Stimulated activated CD8-positive, alpha-beta memory T cell treated with anti-CD3 and anti-CD28 coated beads, Interleukin-7, amount 100 ng/mL, for 4 hours (primary cell): ENCODE results near the gene AQP2.
"Not testable (repeated sequence)": the region's sequence is repeated elsewhere in the genome, so short reads cannot be mapped to it uniquely, and the experiment has no call there.

Experiments used
- DNase-seq, 2 donors: peaks; one replicate each; pipeline ENCODE4 v3.0.0-alpha.2; 2020; ENCODE audit warnings: low read depth in 2 of 2

The AQP2 gene

DNA sequence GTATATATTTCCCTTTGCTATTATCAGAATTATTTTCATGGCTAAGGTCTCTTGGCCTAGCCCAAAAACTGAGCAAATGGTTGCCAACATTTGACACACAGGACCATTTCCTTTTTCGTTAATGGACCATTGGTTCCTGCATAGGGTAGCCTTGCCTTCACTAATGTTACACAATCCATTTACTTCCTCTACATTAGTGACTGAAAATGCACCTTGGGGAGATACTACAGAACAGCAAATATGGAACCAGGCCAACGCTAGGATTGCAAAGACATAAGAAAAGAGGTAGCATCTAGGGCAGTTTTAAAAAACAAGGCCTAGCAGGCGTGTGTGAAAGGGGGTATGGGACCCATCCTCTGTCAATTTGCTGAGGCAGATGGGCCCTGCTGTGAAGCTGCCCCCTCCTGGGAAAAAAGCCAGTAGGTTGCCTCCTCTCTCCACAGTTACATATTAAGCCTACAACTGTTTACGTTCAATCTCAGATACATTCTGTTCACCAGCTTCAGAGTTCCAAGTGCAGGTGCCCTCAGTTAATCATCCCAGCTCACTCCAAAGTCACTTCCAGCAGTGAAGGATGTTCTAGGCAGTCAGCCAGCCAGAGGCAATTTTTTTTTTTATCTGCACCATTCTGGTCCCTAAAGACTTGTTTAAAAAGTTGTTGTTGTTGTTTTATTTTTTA, 37.2 kb downstream of the AQP2 start:
- DNase-seq: no peak

- DNase-seq: not testable (repeated sequence)
Measured at GRCh38 chr12:49989400-49989799, 38.9 kb downstream of the AQP2 start.

DNA sequence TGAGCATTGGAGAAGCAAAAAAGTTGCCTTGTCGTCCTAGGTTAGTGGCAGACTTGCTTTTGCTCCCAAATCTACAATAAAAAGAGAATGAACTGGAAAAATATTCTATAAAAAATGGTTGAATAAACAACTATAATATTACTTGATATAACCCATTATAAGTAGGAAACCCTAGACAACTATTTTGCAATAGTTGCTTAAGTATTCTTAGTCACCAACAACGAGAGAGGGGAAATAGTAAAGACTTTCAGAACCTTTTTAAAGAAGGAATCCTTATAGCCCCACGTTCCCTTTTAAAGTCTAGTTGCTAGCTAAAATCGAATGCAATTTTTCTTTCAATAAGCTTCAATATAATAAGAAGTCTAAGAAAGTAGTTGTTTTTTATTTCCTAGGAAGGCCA, 39.7 kb downstream of the AQP2 start:
- DNase-seq: no peak

DNA sequence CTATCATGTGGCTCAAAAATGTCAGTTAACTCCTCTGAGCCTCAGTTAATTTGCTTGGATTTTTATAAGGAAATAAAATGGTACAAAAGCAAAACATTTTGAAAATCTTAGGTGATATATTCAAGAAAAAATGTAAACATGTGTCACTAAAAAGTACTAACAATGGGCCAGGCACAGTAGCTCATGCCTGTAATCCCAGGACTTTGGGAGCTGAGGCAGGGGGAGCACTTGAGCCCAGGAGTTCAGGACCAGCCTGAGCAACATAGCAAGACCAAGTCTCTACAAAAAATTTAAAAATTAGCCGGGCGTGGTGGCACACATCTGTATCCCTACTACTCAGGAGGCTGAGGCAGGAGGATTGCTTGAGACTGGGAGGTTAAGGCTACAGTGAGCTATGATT, 47.9 kb downstream of the AQP2 start:
- no peak for DNase-seq

GRCh38 chr12:50003595-50003994, 53.1 kb downstream of the AQP2 start:
- no peak for DNase-seq

GRCh38 chr12:50004696-50005095, 54.2 kb downstream of the AQP2 start:
- DNase-seq: no peak

DNA sequence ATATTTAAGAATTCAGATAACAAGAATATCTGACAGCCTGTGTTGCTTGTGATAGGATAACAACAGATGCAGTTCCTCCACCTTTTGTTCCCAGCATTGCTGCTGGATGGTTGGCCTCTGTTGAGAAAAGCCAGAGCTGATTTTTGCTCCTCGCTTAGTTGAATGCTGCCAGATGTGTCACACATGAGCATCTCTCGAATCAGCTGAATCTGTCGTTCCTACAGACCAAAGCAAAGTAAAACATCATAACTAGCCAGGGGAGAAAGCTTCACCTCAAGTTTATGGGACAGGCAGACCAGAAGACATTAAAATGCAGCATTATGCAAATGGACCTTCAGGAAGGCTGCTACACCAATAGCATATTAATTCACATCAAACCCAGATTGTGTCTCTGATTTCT, 54.6 kb downstream of the AQP2 start:
- DNase-seq: no peak

GRCh38 chr12:50006280-50006679, 55.7 kb downstream of the AQP2 start:
- DNase-seq: no peak

- no peak for DNase-seq
Measured at GRCh38 chr12:50006754-50007442, 56.4 kb downstream of the AQP2 start.
